Gastroesophageal sphincter (tissue), 3 donors: ENCODE data around the gene DYNC2I2.

Experiments used
- CTCF ChIP-seq, 4 experiments: fragments of 200-600 bp in 2 of 4; fragments of 450-650 bp in 2 of 4; sonication (generic) in 1 of 4; IDR thresholded peaks; one replicate each; pipeline ENCODE4 v1.5.1; 2017 to 2019; ENCODE audit warnings: antibody characterized with exemption in 4 of 4, mild to moderate bottlenecking in 2 of 4, moderate library complexity in 2 of 4
- EP300 ChIP-seq: sonication (generic); formaldehyde crosslinking; IDR thresholded peaks from one replicate; pipeline ENCODE4 v1.6.1; 2017; ENCODE audit warnings: antibody characterized with exemption, mild to moderate bottlenecking
- POLR2A ChIP-seq, 2 donors: fragments of 450-650 bp; IDR thresholded peaks; one replicate each; pipeline ENCODE4 v1.6.1; 2017; ENCODE audit warnings: antibody characterized with exemption in 2 of 2, mild to moderate bottlenecking in 2 of 2, moderate library complexity in 1 of 2
- POLR2AphosphoS5 ChIP-seq: sonication (generic); formaldehyde crosslinking; IDR thresholded peaks from one replicate; pipeline ENCODE4 v1.6.1; 2017; ENCODE audit warnings: antibody characterized with exemption

- no peak for TF ChIP-seq POLR2A (IDR thresholded peaks at IDR 0.05)
- no peak for TF ChIP-seq CTCF (IDR thresholded peaks at IDR 0.05)
- no peak for TF ChIP-seq POLR2AphosphoS5
- no peak for TF ChIP-seq EP300
Observed at GRCh38 chr9:128643519-128644300, 12.9 kb downstream of the DYNC2I2 start.
